ENCODE results near the gene GNB1L.

GRCh38 chr22:19845054-19845722 is 9.5 kb downstream of the GNB1L start:
- TF ChIP-seq CTCF (IDR thresholded peaks at IDR 0.05; ENCODE audit: low read length) (no peak), EZH2 (optimal IDR thresholded peaks at IDR 0.05; ENCODE audit: low read depth, low read length) (no peak)
